GM12878 (cell line): ENCODE data around the gene ANKIB1. TPM values are rescaled to one million over a fixed set of nuclear protein-coding genes. Genes with fewer than 3 reads are reported as not detected.

Experiments used
- ATAC-seq: fragments of 200-7000 bp; cut with Tn5 transposase; 3 replicates; pipeline ENCODE4 v1.9.1; 2020; ENCODE audit warnings: mild to moderate bottlenecking, moderate library complexity
- BruUV-seq: library from RNA; stranded (reverse); fragments of 400-500 nt; replicated peaks from 2 replicates; lab custom pipeline; 2021; lab: Mats Ljungman, UMichigan
- CTCF ChIA-PET: fragments of 300-600 bp; sonication (Branson Sonifier 250); formaldehyde crosslinking; extraction: SDS; loops from one replicate; lab custom pipeline; 2021; ENCODE audit warnings: inconsistent platforms; lab: Yijun Ruan, JAX
- POLR2A ChIA-PET: fragments of 350-600 bp; formaldehyde crosslinking; extraction: SDS; loops from one replicate; lab custom pipeline; 2021; ENCODE audit warnings: inconsistent platforms; lab: Charles Lee
- RAD21 ChIA-PET: fragments of 300-600 bp; sonication (Branson Sonifier 250); formaldehyde crosslinking; loops from one replicate; lab custom pipeline; 2023; ENCODE audit warnings: antibody characterized with exemption; ENCODE audit not compliant: unreplicated experiment; lab: Charles Lee
- SMC1A ChIA-PET: fragments of 300-600 bp; sonication (Branson Sonifier 250); formaldehyde crosslinking; loops from one replicate; lab custom pipeline; 2023; ENCODE audit not compliant: unreplicated experiment, uncharacterized antibody; lab: Charles Lee
- DNase-seq: peaks from one replicate; pipeline ENCODE4 v3.0.0-alpha.2; 2011; ENCODE audit warnings: low read depth, low spot score
- FAIRE-seq: peaks from 3 replicates; lab custom pipeline; 2011; peaks lifted over from hg19 to GRCh38; lab: Jason Lieb, UNC
- H2AFZ ChIP-seq: 2 replicates; pipeline ENCODE4 v1.6.0; 2011; ENCODE audit warnings: low read depth, low read length, control low read depth; ENCODE audit not compliant: control insufficient read depth
- H3K27ac ChIP-seq: 2 replicates; pipeline ENCODE4 v1.5.1; 2011; ENCODE audit warnings: control low read depth; ENCODE audit not compliant: control insufficient read depth, insufficient read depth
- H3K27me3 ChIP-seq, 2 experiments: replicated peaks in 1 of 2; 2 replicates each; pipeline versions ENCODE4 v1.6.0 to v1.6.1; 2011; ENCODE audit warnings: low read length in 1 of 2; ENCODE audit not compliant: control insufficient read depth in 2 of 2, insufficient read depth in 2 of 2
- H3K36me3 ChIP-seq, 2 experiments: 2 replicates each; pipeline ENCODE4 v1.5.1; 2011; ENCODE audit warnings: low read length in 1 of 2; ENCODE audit not compliant: control insufficient read depth in 2 of 2, insufficient read depth in 2 of 2
- H3K4me1 ChIP-seq: 2 replicates; pipeline ENCODE4 v1.6.1; 2011; ENCODE audit warnings: mild to moderate bottlenecking, low read length, moderate library complexity, mixed read lengths; ENCODE audit not compliant: control insufficient read depth, insufficient read depth
- H3K4me2 ChIP-seq: 2 replicates; pipeline ENCODE4 v1.6.0; 2011; ENCODE audit warnings: control low read depth; ENCODE audit not compliant: control insufficient read depth, insufficient read depth
- H3K4me3 ChIP-seq: fragments of 200-600 bp; sonication (generic); 2 replicates; pipeline ENCODE4 v1.5.1; 2016
- H3K79me2 ChIP-seq: 2 replicates; pipeline ENCODE4 v1.6.0; 2011; ENCODE audit warnings: low read length; ENCODE audit not compliant: control insufficient read depth, insufficient read depth
- H3K9ac ChIP-seq: 2 replicates; pipeline ENCODE4 v1.8.0; 2011; ENCODE audit warnings: low read length, control low read depth, mixed read lengths; ENCODE audit not compliant: control insufficient read depth, insufficient read depth
- H3K9me3 ChIP-seq: replicated peaks from 3 replicates; pipeline ENCODE4 v1.5.1; 2011; ENCODE audit warnings: mild to moderate bottlenecking, low read length; ENCODE audit not compliant: control insufficient read depth, insufficient read depth
- H4K20me1 ChIP-seq: 2 replicates; pipeline ENCODE4 v1.6.0; 2011; ENCODE audit not compliant: control insufficient read depth, insufficient read depth
- CEBPB ChIP-seq, 2 experiments: fragments of 150-350 bp in 1 of 2; IDR thresholded peaks; 2 replicates each; pipeline ENCODE4 v1.6.1; 2012 to 2014; ENCODE audit warnings: low read depth in 2 of 2, low read length in 2 of 2, borderline replicate concordance in 1 of 2, inconsistent platforms in 1 of 2
- ESRRA ChIP-seq: IDR thresholded peaks from 2 replicates; pipeline ENCODE4 v1.6.1; 2012; ENCODE audit warnings: mild to moderate bottlenecking, low read length, improper control_type of control experiment
- FOXM1 ChIP-seq: IDR thresholded peaks from 2 replicates; pipeline ENCODE4 v1.6.1; 2012; ENCODE audit warnings: low read depth, mild to moderate bottlenecking, inconsistent platforms, low read length, moderate library complexity
- NFYA ChIP-seq: IDR thresholded peaks from 2 replicates; pipeline ENCODE4 v1.6.1; 2011; ENCODE audit warnings: low read depth, mild to moderate bottlenecking, low read length, improper control_type of control experiment, borderline replicate concordance
- POU2F2 ChIP-seq: IDR thresholded peaks from 3 replicates; pipeline ENCODE4 v1.6.1; 2011; ENCODE audit warnings: low read depth, mild to moderate bottlenecking, low read length, borderline replicate concordance
- RAD21 ChIP-seq: IDR thresholded peaks from 2 replicates; pipeline ENCODE4 v1.6.1; 2011; ENCODE audit warnings: mild to moderate bottlenecking, low read depth, low read length, moderate library complexity; ENCODE audit not compliant: insufficient read depth
- RBBP5 ChIP-seq: fragments of 200-600 bp; sonication (generic); conservative IDR thresholded peaks from 2 replicates; pipeline ENCODE4 v1.6.1; 2016
- SPI1 ChIP-seq: IDR thresholded peaks from 2 replicates; pipeline ENCODE4 v1.6.1; 2011; ENCODE audit warnings: low read depth, mild to moderate bottlenecking, low read length, moderate library complexity, borderline replicate concordance; ENCODE audit not compliant: insufficient read depth
- STAT1 ChIP-seq: fragments of 450-650 bp; conservative IDR thresholded peaks from 2 replicates; pipeline ENCODE4 v1.6.1; 2014; ENCODE audit warnings: antibody characterized with exemption, mild to moderate bottlenecking
- ZZZ3 ChIP-seq: IDR thresholded peaks from 2 replicates; pipeline ENCODE4 v1.6.1; 2011; ENCODE audit warnings: low read depth; ENCODE audit not compliant: control insufficient read depth, insufficient read length
- WGBS: methylation state at CpG from one replicate; pipeline ENCODE4 v1.1.6; 2016; ENCODE audit warnings: low lambda C conversion rate; ENCODE audit not compliant: insufficient replicate concordance, insufficient coverage; ENCODE audit errors: missing lambda C conversion rate; 5-methylcytosine and 5-hydroxymethylcytosine counted together
- in situ Hi-C: fragments of 300-500 bp; cut with MboI; formaldehyde crosslinking; loops from 9 replicates; pipeline ENCODE4 v1.14.3; 2018; ENCODE audit warnings: mixed read lengths
- intact Hi-C: fragments of 100-400 bp; cut with micrococcal nuclease; formaldehyde crosslinking; loops from one replicate; pipeline ENCODE4 v1.14.2; 2022; ENCODE audit not compliant: unreplicated experiment
- polyA plus RNA-seq, 11 experiments: library from polyadenylated mRNA; depleted of rRNA in 4 of 11; unstranded in 6 of 11; stranded (reverse) in 5 of 11; fragments of >200 nt; fragmentation: Nextera tagmentation in 4 of 11; fragmentation: Illumina TruSeq in 1 of 11; extraction: Ambion mirVana in 4 of 11; extraction: Trizol in 1 of 11; gene quantifications; 1 replicate in 1 of 11; 2 replicates in 10 of 11; pipeline versions ENCODE4 v1.2.1 to v1.2.3, GENCODE V29; 2011 to 2016; ENCODE audit warnings: inconsistent platforms in 2 of 11, missing spikeins in 2 of 11, low read depth in 1 of 11
- total RNA-seq, 4 experiments: library from RNA; depleted of rRNA in 3 of 4; stranded (reverse); fragments of >200 nt in 3 of 4; fragmentation: Illumina TruSeq in 1 of 4; extraction: Trizol in 1 of 4; gene quantifications; 2 replicates each; pipeline versions ENCODE4 v1.2.1 to v1.2.3, GENCODE V29; 2013 to 2021
- TF ChIP-seq, protein P1 (sequence below): fragments of 450-650 bp; IDR thresholded peaks from 2 replicates; pipeline ENCODE4 v1.6.1; 2016; ENCODE audit warnings: mild to moderate bottlenecking
- TF ChIP-seq, protein P2 (sequence below): fragments of 450-650 bp; IDR thresholded peaks from 2 replicates; pipeline ENCODE4 v1.6.1; 2017; ENCODE audit warnings: borderline replicate concordance
- TF ChIP-seq, protein P3 (sequence below): fragments of 450-650 bp; IDR thresholded peaks from 2 replicates; pipeline ENCODE4 v1.6.1; 2016; ENCODE audit warnings: mild to moderate bottlenecking
- TF ChIP-seq, protein P4 (sequence below): fragments of 450-650 bp; IDR thresholded peaks from 2 replicates; pipeline ENCODE4 v1.6.1; 2018; ENCODE audit warnings: borderline replicate concordance, mild to moderate bottlenecking; ENCODE audit not compliant: partially characterized antibody
- TF ChIP-seq, protein P5 (sequence below): fragments of 450-650 bp; IDR thresholded peaks from 2 replicates; pipeline ENCODE4 v1.6.1; 2018; ENCODE audit warnings: mild to moderate bottlenecking, low read depth, moderate library complexity; ENCODE audit not compliant: partially characterized antibody

ANKIB1 gene
- total and polyA plus RNA-seq, 10 of the 15 experiments (the other 5 are each of a cell fraction or from before 2014, with no cell fraction given) = 9.0 to 54.0 (median 21.9) TPM

DNA sequence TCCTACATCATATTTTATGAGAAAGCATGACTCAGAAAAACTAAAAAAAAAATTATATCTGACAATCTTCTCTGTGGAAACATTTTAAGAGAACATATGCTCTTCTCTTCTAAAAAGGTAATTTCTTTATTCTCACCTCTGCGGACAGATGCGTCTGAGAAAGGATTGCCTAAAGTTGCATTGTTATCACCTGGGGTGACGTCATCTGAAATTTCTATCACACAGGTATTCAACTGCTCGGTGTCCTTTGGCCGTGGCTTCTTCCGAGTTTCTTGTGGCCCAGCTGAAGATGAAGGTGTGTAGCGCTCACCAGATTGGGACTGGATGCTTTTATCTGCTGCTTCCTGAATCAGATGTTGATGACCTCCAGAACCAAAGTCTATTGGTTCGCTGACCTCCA lies 187.2 kb downstream of the ANKIB1 start:
- intact Hi-C loops (no loop called here), in situ Hi-C loops (loop anchor here (25.0 kb wide), 1 partner anchor 1346 kb away; no protein-coding TSS in a partner anchor)
- no peaks in the 10 kb centered on the region for H3K9me3 ChIP-seq
- DNase-seq (no peak), FAIRE-seq (no peak), ATAC-seq (no peak)
- RAD21 ChIA-PET = no interaction called here
- no peak overlapping the region for H3K4me3 ChIP-seq
- no peaks in the 10 kb centered on the region for H4K20me1 ChIP-seq
- H3K4me2 ChIP-seq = no peak overlapping the region
- H3K27me3 ChIP-seq = no peaks in the 10 kb centered on the region; a peak in 1 of 4 replicates
- POLR2A ChIA-PET = no interaction called here
- no peak overlapping the region for H3K27ac ChIP-seq
- H3K36me3 ChIP-seq = no peaks in the 10 kb centered on the region
- no peaks in the 10 kb centered on the region for H3K4me1 ChIP-seq
- WGBS = 75% methylated on average over 8 of the region's 8 CpGs
- SMC1A ChIA-PET = no interaction called here
- H2AFZ ChIP-seq = no peak overlapping the region
- no peaks in the 10 kb centered on the region for H3K79me2 ChIP-seq
- H3K9ac ChIP-seq = no peak overlapping the region
- CTCF ChIA-PET = no interaction called here
- BruUV-seq = no TSS peak
- TF ChIP-seq STAT1 (no peak), ESRRA (no peak), NFYA (no peak), RBBP5 (no peak), SPI1 (no peak), ZZZ3 (no peak), FOXM1 (no peak), CEBPB (IDR thresholded peaks at IDR 0.05; ENCODE audit: borderline replicate concordance in 1 of 2, low read depth in 2 of 2, low read length in 2 of 2) (no peak), POU2F2 (no peak), RAD21 (no peak)
- TF ChIP-seq, protein P1, sequence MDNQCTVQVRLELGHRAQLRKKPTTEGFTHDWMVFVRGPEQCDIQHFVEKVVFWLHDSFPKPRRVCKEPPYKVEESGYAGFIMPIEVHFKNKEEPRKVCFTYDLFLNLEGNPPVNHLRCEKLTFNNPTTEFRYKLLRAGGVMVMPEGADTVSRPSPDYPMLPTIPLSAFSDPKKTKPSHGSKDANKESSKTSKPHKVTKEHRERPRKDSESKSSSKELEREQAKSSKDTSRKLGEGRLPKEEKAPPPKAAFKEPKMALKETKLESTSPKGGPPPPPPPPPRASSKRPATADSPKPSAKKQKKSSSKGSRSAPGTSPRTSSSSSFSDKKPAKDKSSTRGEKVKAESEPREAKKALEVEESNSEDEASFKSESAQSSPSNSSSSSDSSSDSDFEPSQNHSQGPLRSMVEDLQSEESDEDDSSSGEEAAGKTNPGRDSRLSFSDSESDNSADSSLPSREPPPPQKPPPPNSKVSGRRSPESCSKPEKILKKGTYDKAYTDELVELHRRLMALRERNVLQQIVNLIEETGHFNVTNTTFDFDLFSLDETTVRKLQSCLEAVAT = no peak
- TF ChIP-seq, protein P2, sequence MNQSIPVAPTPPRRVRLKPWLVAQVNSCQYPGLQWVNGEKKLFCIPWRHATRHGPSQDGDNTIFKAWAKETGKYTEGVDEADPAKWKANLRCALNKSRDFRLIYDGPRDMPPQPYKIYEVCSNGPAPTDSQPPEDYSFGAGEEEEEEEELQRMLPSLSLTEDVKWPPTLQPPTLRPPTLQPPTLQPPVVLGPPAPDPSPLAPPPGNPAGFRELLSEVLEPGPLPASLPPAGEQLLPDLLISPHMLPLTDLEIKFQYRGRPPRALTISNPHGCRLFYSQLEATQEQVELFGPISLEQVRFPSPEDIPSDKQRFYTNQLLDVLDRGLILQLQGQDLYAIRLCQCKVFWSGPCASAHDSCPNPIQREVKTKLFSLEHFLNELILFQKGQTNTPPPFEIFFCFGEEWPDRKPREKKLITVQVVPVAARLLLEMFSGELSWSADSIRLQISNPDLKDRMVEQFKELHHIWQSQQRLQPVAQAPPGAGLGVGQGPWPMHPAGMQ = no peak
- TF ChIP-seq, protein P3, sequence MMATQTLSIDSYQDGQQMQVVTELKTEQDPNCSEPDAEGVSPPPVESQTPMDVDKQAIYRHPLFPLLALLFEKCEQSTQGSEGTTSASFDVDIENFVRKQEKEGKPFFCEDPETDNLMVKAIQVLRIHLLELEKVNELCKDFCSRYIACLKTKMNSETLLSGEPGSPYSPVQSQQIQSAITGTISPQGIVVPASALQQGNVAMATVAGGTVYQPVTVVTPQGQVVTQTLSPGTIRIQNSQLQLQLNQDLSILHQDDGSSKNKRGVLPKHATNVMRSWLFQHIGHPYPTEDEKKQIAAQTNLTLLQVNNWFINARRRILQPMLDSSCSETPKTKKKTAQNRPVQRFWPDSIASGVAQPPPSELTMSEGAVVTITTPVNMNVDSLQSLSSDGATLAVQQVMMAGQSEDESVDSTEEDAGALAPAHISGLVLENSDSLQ = no peak
- TF ChIP-seq, protein P4, sequence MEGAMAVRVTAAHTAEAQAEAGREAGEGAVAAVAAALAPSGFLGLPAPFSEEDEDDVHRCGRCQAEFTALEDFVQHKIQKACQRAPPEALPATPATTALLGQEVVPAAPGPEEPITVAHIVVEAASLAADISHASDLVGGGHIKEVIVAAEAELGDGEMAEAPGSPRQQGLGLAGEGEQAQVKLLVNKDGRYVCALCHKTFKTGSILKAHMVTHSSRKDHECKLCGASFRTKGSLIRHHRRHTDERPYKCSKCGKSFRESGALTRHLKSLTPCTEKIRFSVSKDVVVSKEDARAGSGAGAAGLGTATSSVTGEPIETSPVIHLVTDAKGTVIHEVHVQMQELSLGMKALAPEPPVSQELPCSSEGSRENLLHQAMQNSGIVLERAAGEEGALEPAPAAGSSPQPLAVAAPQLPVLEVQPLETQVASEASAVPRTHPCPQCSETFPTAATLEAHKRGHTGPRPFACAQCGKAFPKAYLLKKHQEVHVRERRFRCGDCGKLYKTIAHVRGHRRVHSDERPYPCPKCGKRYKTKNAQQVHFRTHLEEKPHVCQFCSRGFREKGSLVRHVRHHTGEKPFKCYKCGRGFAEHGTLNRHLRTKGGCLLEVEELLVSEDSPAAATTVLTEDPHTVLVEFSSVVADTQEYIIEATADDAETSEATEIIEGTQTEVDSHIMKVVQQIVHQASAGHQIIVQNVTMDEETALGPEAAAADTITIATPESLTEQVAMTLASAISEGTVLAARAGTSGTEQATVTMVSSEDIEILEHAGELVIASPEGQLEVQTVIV = no peak
- TF ChIP-seq, protein P5, sequence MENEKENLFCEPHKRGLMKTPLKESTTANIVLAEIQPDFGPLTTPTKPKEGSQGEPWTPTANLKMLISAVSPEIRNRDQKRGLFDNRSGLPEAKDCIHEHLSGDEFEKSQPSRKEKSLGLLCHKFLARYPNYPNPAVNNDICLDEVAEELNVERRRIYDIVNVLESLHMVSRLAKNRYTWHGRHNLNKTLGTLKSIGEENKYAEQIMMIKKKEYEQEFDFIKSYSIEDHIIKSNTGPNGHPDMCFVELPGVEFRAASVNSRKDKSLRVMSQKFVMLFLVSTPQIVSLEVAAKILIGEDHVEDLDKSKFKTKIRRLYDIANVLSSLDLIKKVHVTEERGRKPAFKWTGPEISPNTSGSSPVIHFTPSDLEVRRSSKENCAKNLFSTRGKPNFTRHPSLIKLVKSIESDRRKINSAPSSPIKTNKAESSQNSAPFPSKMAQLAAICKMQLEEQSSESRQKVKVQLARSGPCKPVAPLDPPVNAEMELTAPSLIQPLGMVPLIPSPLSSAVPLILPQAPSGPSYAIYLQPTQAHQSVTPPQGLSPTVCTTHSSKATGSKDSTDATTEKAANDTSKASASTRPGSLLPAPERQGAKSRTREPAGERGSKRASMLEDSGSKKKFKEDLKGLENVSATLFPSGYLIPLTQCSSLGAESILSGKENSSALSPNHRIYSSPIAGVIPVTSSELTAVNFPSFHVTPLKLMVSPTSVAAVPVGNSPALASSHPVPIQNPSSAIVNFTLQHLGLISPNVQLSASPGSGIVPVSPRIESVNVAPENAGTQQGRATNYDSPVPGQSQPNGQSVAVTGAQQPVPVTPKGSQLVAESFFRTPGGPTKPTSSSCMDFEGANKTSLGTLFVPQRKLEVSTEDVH = no peak
